Natural killer cell treated with Interleukin-12 subunit alpha and Interleukin-12 subunit beta and Interleukin-15 and Interleukin-18, amount 100 ng/mL, for 72 hours (primary cell): Measurements from ENCODE around the gene TMEM175. TPM values are rescaled to one million over a fixed set of nuclear protein-coding genes. Genes with fewer than 3 reads are reported as not detected.

Source experiments
- ATAC-seq, 2 donors: fragments of 150-1000 bp; cut with Tn5 transposase in 1 of 2; sonication (Bioruptor Pico), chemical (Tn5 transposase) in 1 of 2; 2 replicates each; pipeline ENCODE4 v1.10.0; 2021
- DNase-seq: peaks from one replicate; pipeline ENCODE4 v3.0.0; 2022; ENCODE audit warnings: low spot score
- H3K27ac Mint-ChIP-seq, 2 donors: 1 replicate in 1 of 2; 2 replicates in 1 of 2; pipeline ENCODE4 v1.8.0; 2022; ENCODE audit warnings: mixed read lengths in 2 of 2, mild to moderate bottlenecking in 1 of 2, moderate library complexity in 1 of 2
- H3K27me3 Mint-ChIP-seq, 2 donors: 1 replicate in 1 of 2; 2 replicates in 1 of 2; pipeline ENCODE4 v1.8.0; 2022; ENCODE audit warnings: mixed read lengths in 2 of 2
- H3K36me3 Mint-ChIP-seq: one replicate; pipeline ENCODE4 v1.8.0; 2022; ENCODE audit warnings: mixed read lengths
- H3K4me1 Mint-ChIP-seq, 2 donors: 1 replicate in 1 of 2; 2 replicates in 1 of 2; pipeline ENCODE4 v1.8.0; 2022; ENCODE audit warnings: low read depth in 2 of 2, mixed read lengths in 2 of 2, mild to moderate bottlenecking in 1 of 2
- H3K4me3 Mint-ChIP-seq: one replicate; pipeline ENCODE4 v1.8.0; 2022; ENCODE audit warnings: mixed read lengths
- H3K9me3 Mint-ChIP-seq: 2 replicates; pipeline ENCODE4 v1.8.0; 2022; ENCODE audit warnings: mixed read lengths
- total RNA-seq, 2 donors: library from RNA; stranded (reverse); gene quantifications; one replicate each; pipeline ENCODE4 v1.2.3, GENCODE V29; 2022

Gene TMEM175
- total RNA-seq, 2 donors from 2014 or later, result 26.5 to 29.2 TPM

- Mint-ChIP-seq H3K27ac (no peak overlapping the region), H3K9me3 (no peaks in the 10 kb centered on the region), H3K4me3 (no peak overlapping the region), H3K36me3 (no peaks in the 10 kb centered on the region), H3K4me1 (peaks cover 9 to 18% of the 10 kb centered on the region in 2 donors), H3K27me3 (no peaks in the 10 kb centered on the region)
- DNase-seq (peak; percentile 58), ATAC-seq (no peak)
These were observed 34.2 kb downstream of the TMEM175 start for GRCh38 chr4:966266-967112.

GRCh38 chr4:967113-968104 lies 35.1 kb downstream of the TMEM175 start:
- ATAC-seq (no peak), DNase-seq (no peak)
- no peaks in the 10 kb centered on the region for H3K36me3 Mint-ChIP-seq
- H3K27ac Mint-ChIP-seq, result no peak overlapping the region
- H3K4me1 Mint-ChIP-seq, result peaks cover 9 to 19% of the 10 kb centered on the region in 2 donors
- H3K9me3 Mint-ChIP-seq, result no peaks in the 10 kb centered on the region
- H3K27me3 Mint-ChIP-seq, result no peaks in the 10 kb centered on the region
- H3K4me3 Mint-ChIP-seq, result no peak overlapping the region

- Mint-ChIP-seq H3K4me3 (no peak overlapping the region), H3K27me3 (no peaks in the 10 kb centered on the region), H3K4me1 (peaks cover 9 to 19% of the 10 kb centered on the region in 2 donors), H3K9me3 (no peaks in the 10 kb centered on the region), H3K36me3 (no peaks in the 10 kb centered on the region), H3K27ac (no peak overlapping the region)
- DNase-seq (no peak), ATAC-seq (no peak)
These were observed 36.0 kb downstream of the TMEM175 start for GRCh38 chr4:968221-968620.

GRCh38 chr4:968621-969394 lies 36.5 kb downstream of the TMEM175 start:
- Mint-ChIP-seq H3K36me3 (no peaks in the 10 kb centered on the region), H3K9me3 (no peaks in the 10 kb centered on the region), H3K4me3 (no peak overlapping the region), H3K27me3 (no peaks in the 10 kb centered on the region), H3K4me1 (peaks cover 9 to 16% of the 10 kb centered on the region in 2 donors), H3K27ac (no peak overlapping the region)
- DNase-seq, result no peak
- no peak for ATAC-seq

- H3K36me3 Mint-ChIP-seq, result no peaks in the 10 kb centered on the region
- H3K4me1 Mint-ChIP-seq, result peaks cover 9 to 16% of the 10 kb centered on the region in 2 donors
- peak overlapping the region; percentile 84 for H3K4me3 Mint-ChIP-seq
- H3K9me3 Mint-ChIP-seq, result no peaks in the 10 kb centered on the region
- H3K27ac Mint-ChIP-seq, result peak overlapping the region; percentile 29 to 49
- H3K27me3 Mint-ChIP-seq, result no peaks in the 10 kb centered on the region
- ATAC-seq (peak; percentile 66 to 71), DNase-seq (peak; percentile 87)
These were observed 37.9 kb downstream of the TMEM175 start for GRCh38 chr4:970046-970745.

- no peaks in the 10 kb centered on the region for H3K9me3 Mint-ChIP-seq
- ATAC-seq, result no peak
- H3K4me1 Mint-ChIP-seq, result peaks cover 9 to 16% of the 10 kb centered on the region in 2 donors
- no peaks in the 10 kb centered on the region for H3K27me3 Mint-ChIP-seq
- peak overlapping the region; percentile 29 to 49 for H3K27ac Mint-ChIP-seq
- peak overlapping the region; percentile 84 for H3K4me3 Mint-ChIP-seq
- no peaks in the 10 kb centered on the region for H3K36me3 Mint-ChIP-seq
- no peak for DNase-seq
These were observed 38.7 kb downstream of the TMEM175 start for GRCh38 chr4:970854-971520.

GRCh38 chr4:971666-972500 lies 39.6 kb downstream of the TMEM175 start:
- no peak for DNase-seq
- H3K27ac Mint-ChIP-seq, result no peak overlapping the region
- no peak for ATAC-seq

GRCh38 chr4:972651-973424 lies 40.6 kb downstream of the TMEM175 start:
- ATAC-seq (peak; percentile 52 to 56), DNase-seq (no peak)
- H3K4me3 Mint-ChIP-seq, result peak overlapping the region; percentile 38
- H3K36me3 Mint-ChIP-seq, result no peaks in the 10 kb centered on the region
- peaks cover 9 to 16% of the 10 kb centered on the region in 2 donors for H3K4me1 Mint-ChIP-seq
- H3K27ac Mint-ChIP-seq, result no peak overlapping the region
- no peaks in the 10 kb centered on the region for H3K9me3 Mint-ChIP-seq
- H3K27me3 Mint-ChIP-seq, result no peaks in the 10 kb centered on the region

More at GRCh38 chr4:971666-972500, 39.6 kb downstream of the TMEM175 start:
- H3K36me3 Mint-ChIP-seq, result no peaks in the 10 kb centered on the region
- H3K9me3 Mint-ChIP-seq, result no peaks in the 10 kb centered on the region
- H3K4me3 Mint-ChIP-seq, result peak overlapping the region; percentile 84
- H3K27me3 Mint-ChIP-seq, result no peaks in the 10 kb centered on the region
- peaks cover 9 to 16% of the 10 kb centered on the region in 2 donors for H3K4me1 Mint-ChIP-seq

GRCh38 chr4:973431-974397 lies 41.5 kb downstream of the TMEM175 start, which contains the start of gene DGKQ:
Gene DGKQ (minus strand): TSS chr4:973569. CDS start chr4:973482, 87 bp downstream.
- H3K4me3 Mint-ChIP-seq, result peak within 1 kb of the TSS; percentile 38
- H3K27ac Mint-ChIP-seq, result no peak within 1 kb of the TSS
- no peaks in the 10 kb centered on the region for H3K36me3 Mint-ChIP-seq
- no peaks in the 10 kb centered on the region for H3K27me3 Mint-ChIP-seq
- DNase-seq (peak; percentile 90), ATAC-seq (peak; percentile 92 to 95)
- H3K9me3 Mint-ChIP-seq, result no peaks in the 10 kb centered on the region
- H3K4me1 Mint-ChIP-seq, result peaks cover 9 to 16% of the 10 kb centered on the region in 2 donors

GRCh38 chr4:974668-975067 lies 42.4 kb downstream of the TMEM175 start:
- Mint-ChIP-seq H3K27me3 (no peaks in the 10 kb centered on the region), H3K9me3 (no peaks in the 10 kb centered on the region), H3K36me3 (no peaks in the 10 kb centered on the region), H3K4me1 (peaks cover 9 to 16% of the 10 kb centered on the region in 2 donors), H3K4me3 (no peak overlapping the region), H3K27ac (no peak overlapping the region)
- ATAC-seq, result no peak
- DNase-seq, result no peak
